Peyer's patch (tissue), 4 donors: ENCODE data around the gene KIF23.

Source experiments
- POLR2A ChIP-seq, 2 donors: fragments of 450-650 bp; IDR thresholded peaks; one replicate each; pipeline ENCODE4 v1.5.1; 2017; ENCODE audit warnings: antibody characterized with exemption in 2 of 2, mild to moderate bottlenecking in 2 of 2, moderate library complexity in 2 of 2
- TF ChIP-seq, protein P1 (sequence below), 6 experiments: fragments of 450-650 bp in 4 of 6; fragments of 200-600 bp in 2 of 6; sonication (generic) in 1 of 6; IDR thresholded peaks; one replicate each; pipeline ENCODE4 v1.5.1; 2017 to 2019; ENCODE audit warnings: antibody characterized with exemption in 6 of 6, mild to moderate bottlenecking in 3 of 6, moderate library complexity in 1 of 6

DNA sequence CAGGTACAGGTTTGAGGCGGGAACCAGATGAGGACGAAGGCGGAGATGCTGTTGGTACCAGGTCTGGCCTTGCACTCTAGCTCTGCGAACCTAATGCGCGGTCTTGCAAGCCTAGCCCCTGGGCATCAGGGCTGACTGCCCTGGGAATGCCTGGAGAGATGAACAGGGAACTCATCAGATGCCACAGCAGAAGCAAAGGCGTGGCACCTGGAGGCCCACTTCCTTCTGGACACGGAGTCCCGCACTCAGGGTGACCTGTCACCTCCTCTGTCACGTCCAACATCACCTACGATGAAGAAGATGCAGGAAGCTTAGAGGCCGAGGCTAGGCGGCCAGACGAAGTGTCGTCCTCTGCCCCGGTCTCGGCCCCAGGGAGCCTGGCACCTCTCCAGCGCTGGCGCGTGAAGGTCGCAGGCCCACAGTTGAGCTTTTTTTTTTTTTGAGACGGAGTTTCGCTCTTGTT lies 47.9 kb downstream of the KIF23 start:
- TF ChIP-seq, protein P1, sequence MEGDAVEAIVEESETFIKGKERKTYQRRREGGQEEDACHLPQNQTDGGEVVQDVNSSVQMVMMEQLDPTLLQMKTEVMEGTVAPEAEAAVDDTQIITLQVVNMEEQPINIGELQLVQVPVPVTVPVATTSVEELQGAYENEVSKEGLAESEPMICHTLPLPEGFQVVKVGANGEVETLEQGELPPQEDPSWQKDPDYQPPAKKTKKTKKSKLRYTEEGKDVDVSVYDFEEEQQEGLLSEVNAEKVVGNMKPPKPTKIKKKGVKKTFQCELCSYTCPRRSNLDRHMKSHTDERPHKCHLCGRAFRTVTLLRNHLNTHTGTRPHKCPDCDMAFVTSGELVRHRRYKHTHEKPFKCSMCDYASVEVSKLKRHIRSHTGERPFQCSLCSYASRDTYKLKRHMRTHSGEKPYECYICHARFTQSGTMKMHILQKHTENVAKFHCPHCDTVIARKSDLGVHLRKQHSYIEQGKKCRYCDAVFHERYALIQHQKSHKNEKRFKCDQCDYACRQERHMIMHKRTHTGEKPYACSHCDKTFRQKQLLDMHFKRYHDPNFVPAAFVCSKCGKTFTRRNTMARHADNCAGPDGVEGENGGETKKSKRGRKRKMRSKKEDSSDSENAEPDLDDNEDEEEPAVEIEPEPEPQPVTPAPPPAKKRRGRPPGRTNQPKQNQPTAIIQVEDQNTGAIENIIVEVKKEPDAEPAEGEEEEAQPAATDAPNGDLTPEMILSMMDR (IDR thresholded peaks at IDR 0.05): no peak
- TF ChIP-seq POLR2A (IDR thresholded peaks at IDR 0.05): no peak
